BLaER1 treated with 17β-estradiol and CSF1 and Interleukin-3, amounts not matched to agents 10 nM and 100 nM (cell line): ENCODE data around the gene CSRNP2.

Experiments
- H3K27ac ChIP-seq, 11 experiments: shearing (Covaris generic); formaldehyde crosslinking; 2 replicates each; pipeline ENCODE4 v1.8.1; 2022
- H3K27me3 ChIP-seq, 11 experiments: shearing (Covaris generic); formaldehyde crosslinking; 2 replicates each; pipeline ENCODE4 v1.8.1; 2022
- H3K36me3 ChIP-seq, 11 experiments: shearing (Covaris generic); formaldehyde crosslinking; 2 replicates each; pipeline ENCODE4 v1.8.1; 2022
- H3K4me1 ChIP-seq, 10 experiments: shearing (Covaris generic); formaldehyde crosslinking; 2 replicates each; pipeline ENCODE4 v1.8.1; 2022
- H3K4me2 ChIP-seq, 11 experiments: shearing (Covaris generic); formaldehyde crosslinking; 2 replicates each; pipeline ENCODE4 v1.8.1; 2022
- H3K4me3 ChIP-seq, 10 experiments: shearing (Covaris generic); formaldehyde crosslinking; 2 replicates each; pipeline ENCODE4 v1.8.1; 2022
- H3K9ac ChIP-seq, 11 experiments: shearing (Covaris generic); formaldehyde crosslinking; 2 replicates each; pipeline ENCODE4 v1.8.1; 2022
- H3K9me3 ChIP-seq, 11 experiments: shearing (Covaris generic); formaldehyde crosslinking; replicated peaks in 1 of 11; 2 replicates each; pipeline ENCODE4 v1.8.1; 2022
- H4K20me1 ChIP-seq, 11 experiments: shearing (Covaris generic); formaldehyde crosslinking; 2 replicates each; pipeline ENCODE4 v1.8.1; 2022
- Cebpa-rat ChIP-seq, 11 experiments: shearing (Covaris generic); IDR thresholded peaks; 2 replicates each; pipeline ENCODE4 v1.8.1; 2022

CSRNP2 gene

DNA sequence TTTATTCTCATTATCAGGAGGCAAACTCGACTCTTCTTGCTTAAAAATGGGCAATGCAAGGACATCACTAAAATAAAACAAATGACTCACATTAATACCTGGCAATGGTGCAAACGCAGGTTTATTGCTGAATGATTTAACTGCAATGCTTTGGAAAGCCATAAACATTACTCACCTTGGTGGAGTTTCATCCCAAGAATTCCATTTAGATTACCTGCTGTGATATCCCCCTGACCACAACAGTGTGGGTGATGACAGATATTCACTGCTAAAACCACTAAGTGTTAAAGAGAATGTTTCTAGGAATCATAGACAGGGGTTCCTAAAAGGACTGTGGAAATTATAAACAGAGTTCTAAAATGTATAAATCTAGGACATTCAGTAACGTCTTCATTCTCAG, 35.3 kb upstream of the CSRNP2 start:
- Histone ChIP-seq H3K36me3 (no peaks in the 10 kb centered on the region), H3K4me2 (no peak overlapping the region), H3K9ac (no peak overlapping the region), H3K4me3 (no peak overlapping the region), H3K27ac (no peak overlapping the region), H3K4me1 (no peaks in the 10 kb centered on the region), H3K9me3 (no peaks in the 10 kb centered on the region), H3K27me3 (no peaks in the 10 kb centered on the region), H4K20me1 (no peaks in the 10 kb centered on the region)
- TF ChIP-seq Cebpa-rat (IDR thresholded peaks at IDR 0.05), result no peak

DNA sequence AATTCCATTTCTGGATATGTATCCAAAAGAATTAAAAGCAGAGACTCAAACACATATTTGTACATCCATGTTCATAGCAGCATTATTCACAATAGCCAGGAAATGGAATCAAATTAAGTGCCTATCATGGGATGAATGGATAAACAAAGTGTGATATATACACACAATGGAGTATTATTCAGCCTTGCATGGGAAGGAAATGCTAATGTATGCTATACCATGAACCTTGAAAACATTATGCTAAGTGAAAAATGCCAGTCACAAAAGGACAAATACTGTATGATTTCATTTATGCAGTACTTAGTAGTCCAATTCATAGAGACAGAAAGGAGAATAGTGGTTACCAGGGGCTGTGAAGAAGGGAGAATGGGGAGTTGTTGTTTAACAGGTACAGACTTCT, 32.1 kb upstream of the CSRNP2 start:
- no peaks in the 10 kb centered on the region for H3K9me3 ChIP-seq
- H3K4me3 ChIP-seq, result no peak overlapping the region
- no peaks in the 10 kb centered on the region for H3K4me1 ChIP-seq
- H3K27me3 ChIP-seq, result no peaks in the 10 kb centered on the region
- H4K20me1 ChIP-seq, result no peaks in the 10 kb centered on the region
- H3K9ac ChIP-seq, result no peak overlapping the region
- H3K36me3 ChIP-seq, result no peaks in the 10 kb centered on the region
- no peak for TF ChIP-seq Cebpa-rat (IDR thresholded peaks at IDR 0.05)
- H3K4me2 ChIP-seq, result no peak overlapping the region
- no peak overlapping the region for H3K27ac ChIP-seq

DNA sequence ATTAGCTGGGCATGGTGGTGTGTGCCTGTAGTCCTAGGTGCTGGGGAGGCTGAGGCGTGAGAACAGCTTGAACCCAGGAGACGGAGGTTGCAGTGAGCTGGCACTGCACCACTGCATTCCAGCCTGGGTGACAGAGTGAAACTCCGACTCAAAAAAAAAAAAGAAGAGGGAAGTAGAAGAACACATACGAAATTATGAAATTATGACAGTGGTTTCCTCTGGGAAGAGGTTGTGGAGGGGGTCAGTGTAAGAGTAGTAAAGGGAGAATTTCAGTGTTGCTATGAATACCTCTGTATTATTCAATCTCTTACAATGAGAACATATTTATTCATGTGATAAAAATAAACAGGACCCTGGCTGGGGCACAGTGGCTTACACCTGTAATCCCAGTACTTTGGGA, 24.7 kb upstream of the CSRNP2 start:
- no peak overlapping the region for H3K27ac ChIP-seq
- H3K9ac ChIP-seq, result no peak overlapping the region
- H3K4me2 ChIP-seq, result peak overlapping the region in 5 of 11 experiments; percentile 29 to 62 (median 53); a peak in 10 of 22 replicates
- no peaks in the 10 kb centered on the region for H3K36me3 ChIP-seq
- TF ChIP-seq Cebpa-rat (IDR thresholded peaks at IDR 0.05), result no peak
- peaks cover 7 to 32% (median 19%) of the 10 kb centered on the region in 10 experiments; a peak in 19 of 20 replicates for H3K4me1 ChIP-seq
- H3K9me3 ChIP-seq, result no peaks in the 10 kb centered on the region
- H3K4me3 ChIP-seq, result no peak overlapping the region
- no peaks in the 10 kb centered on the region for H3K27me3 ChIP-seq
- H4K20me1 ChIP-seq, result no peaks in the 10 kb centered on the region

DNA sequence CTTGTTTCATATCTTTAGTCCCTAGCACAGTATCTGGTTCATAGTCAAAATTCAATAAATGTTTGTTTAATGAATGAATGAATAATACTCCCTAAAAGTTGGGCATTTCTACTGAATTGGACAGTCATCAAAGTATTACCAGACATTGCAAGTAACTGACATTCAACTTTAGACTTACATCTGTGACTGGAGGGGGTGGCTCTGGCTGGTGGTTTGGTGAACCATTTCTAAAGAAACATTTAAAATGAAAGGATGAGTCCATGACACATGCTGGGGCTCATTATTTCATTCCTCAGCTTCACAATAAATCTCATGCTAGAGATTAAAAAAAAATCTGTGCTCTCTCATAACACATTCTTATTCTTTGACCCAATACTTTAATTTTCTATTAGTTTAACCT, 20.6 kb upstream of the CSRNP2 start:
- H4K20me1 ChIP-seq, result no peaks in the 10 kb centered on the region
- H3K4me1 ChIP-seq, result peaks cover 7 to 36% (median 16%) of the 10 kb centered on the region in 10 experiments; a peak in 19 of 20 replicates
- H3K27me3 ChIP-seq, result no peaks in the 10 kb centered on the region
- no peak overlapping the region for H3K9ac ChIP-seq
- H3K4me3 ChIP-seq, result no peak overlapping the region
- no peak overlapping the region for H3K4me2 ChIP-seq
- TF ChIP-seq Cebpa-rat (IDR thresholded peaks at IDR 0.05), result no peak
- no peak overlapping the region for H3K27ac ChIP-seq
- no peaks in the 10 kb centered on the region for H3K36me3 ChIP-seq
- no peaks in the 10 kb centered on the region for H3K9me3 ChIP-seq

DNA sequence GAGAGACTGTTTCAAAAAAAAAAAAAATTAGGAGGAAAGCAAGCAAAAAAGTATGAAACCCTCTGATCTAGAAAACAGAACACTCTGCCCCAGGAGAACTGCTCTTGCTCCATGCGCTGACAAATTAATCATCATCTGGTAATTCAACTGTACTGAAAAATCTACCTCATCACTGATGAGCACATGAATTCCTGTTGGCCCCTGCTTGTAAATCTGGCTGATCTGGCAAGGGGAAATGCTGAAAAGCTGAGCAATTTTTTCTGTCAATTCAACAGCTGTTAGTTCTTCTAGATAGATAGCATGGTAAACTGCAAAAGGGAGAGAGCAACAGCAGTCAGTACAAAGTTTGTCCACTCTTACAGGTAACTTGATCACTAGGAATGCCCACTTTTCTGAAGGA, 15.2 kb upstream of the CSRNP2 start:
- Histone ChIP-seq H3K4me2 (no peak overlapping the region), H3K27ac (no peak overlapping the region), H3K9ac (no peak overlapping the region), H3K4me1 (0 out of 20 replicates have a peak, but pooled peaks cover 0 to 6% (median 0%) of the 10 kb centered on the region in 10 experiments), H3K4me3 (no peak overlapping the region), H3K36me3 (no peaks in the 10 kb centered on the region), H4K20me1 (no peaks in the 10 kb centered on the region), H3K27me3 (no peaks in the 10 kb centered on the region), H3K9me3 (no peaks in the 10 kb centered on the region)
- no peak for TF ChIP-seq Cebpa-rat (IDR thresholded peaks at IDR 0.05)

DNA sequence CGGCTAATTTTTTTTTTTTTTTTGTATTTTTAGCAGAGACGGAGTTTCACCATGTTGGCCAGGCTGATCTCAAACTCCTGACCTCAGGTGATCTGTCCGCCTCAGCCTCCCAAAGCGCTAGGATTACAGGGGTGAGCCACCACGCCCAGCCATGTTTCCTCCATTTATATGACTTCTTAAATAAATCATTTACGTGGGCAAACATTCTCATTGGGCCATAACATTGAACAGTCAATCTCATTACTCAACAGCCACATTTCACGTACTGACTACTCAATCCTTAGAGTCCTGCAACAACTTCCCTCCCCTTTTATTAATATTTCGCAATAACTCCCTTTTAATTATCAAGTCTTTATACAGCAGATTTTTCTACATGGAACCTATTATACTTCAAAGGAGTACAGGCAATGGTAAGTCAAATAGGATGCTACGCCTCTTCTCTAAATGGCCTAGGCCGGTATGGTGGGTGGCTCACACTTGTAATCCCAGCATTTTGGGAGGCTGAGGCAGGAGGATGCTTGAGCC, 7.4 kb upstream of the CSRNP2 start:
- Histone ChIP-seq H4K20me1 (no peaks in the 10 kb centered on the region), H3K4me2 (no peak overlapping the region), H3K36me3 (no peaks in the 10 kb centered on the region), H3K4me3 (no peak overlapping the region), H3K4me1 (peaks cover 0 to 9% (median 2%) of the 10 kb centered on the region in 10 experiments; a peak in 9 of 20 replicates), H3K27ac (no peak overlapping the region), H3K27me3 (no peaks in the 10 kb centered on the region), H3K9ac (no peak overlapping the region), H3K9me3 (no peaks in the 10 kb centered on the region)
- peak in 8 of 11 experiments; percentile 18 to 89 (median 68); a peak in 12 of 22 replicates for TF ChIP-seq Cebpa-rat (IDR thresholded peaks at IDR 0.05)

DNA sequence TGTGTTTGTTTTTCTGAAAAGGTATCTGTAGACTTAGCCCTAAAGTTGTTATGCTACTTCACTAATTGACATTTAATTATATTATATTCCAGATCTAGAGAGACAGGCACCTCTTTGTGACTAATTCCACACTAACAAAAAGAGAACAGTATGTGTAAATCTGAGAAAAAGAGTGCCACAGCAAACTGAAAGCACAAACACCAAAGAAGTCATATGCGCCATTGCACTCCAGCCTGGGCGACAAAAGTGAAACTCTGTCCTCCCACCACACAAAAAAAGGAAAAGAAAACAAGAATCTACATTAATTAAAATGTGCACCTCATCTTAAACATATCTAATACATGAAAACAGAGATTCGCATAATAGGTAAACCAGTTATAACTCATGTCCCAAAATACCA, 4.4 kb upstream of the CSRNP2 start:
- no peak for TF ChIP-seq Cebpa-rat (IDR thresholded peaks at IDR 0.05)
- Histone ChIP-seq H3K27ac (no peak overlapping the region), H3K36me3 (no peaks in the 10 kb centered on the region), H3K9ac (no peak overlapping the region), H3K4me2 (no peak overlapping the region), H3K4me3 (no peak overlapping the region), H3K9me3 (no peaks in the 10 kb centered on the region), H4K20me1 (peaks cover 0 to 4% (median 0%) of the 10 kb centered on the region in 11 experiments; a peak in 7 of 22 replicates), H3K4me1 (peaks cover 0 to 21% (median 8%) of the 10 kb centered on the region in 10 experiments; a peak in 12 of 20 replicates), H3K27me3 (no peaks in the 10 kb centered on the region)

DNA sequence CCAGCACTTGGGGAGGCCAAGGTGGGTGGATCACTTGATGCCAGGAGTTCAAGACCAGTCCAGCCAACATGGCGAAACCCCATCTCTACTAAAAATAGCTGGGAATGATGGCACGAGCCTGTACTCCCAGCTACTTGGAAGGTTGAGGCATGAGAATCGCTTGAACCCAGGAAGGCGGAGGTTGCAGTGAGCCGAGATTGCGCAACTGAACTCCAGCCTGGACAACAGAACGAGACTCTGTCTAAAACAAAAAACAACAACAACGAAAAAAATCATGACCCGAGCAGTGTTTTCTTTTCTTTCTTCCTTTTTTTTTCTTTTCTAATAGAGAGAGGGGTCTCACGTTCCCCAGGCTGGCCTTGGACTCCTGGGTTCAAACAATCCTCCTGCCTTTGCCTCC, 3.5 kb upstream of the CSRNP2 start:
- no peak overlapping the region for H3K27ac ChIP-seq
- H3K9me3 ChIP-seq, result no peaks in the 10 kb centered on the region
- no peaks in the 10 kb centered on the region for H3K27me3 ChIP-seq
- H3K9ac ChIP-seq, result no peak overlapping the region
- no peak overlapping the region for H3K4me2 ChIP-seq
- H4K20me1 ChIP-seq, result peaks cover 0 to 13% (median 7%) of the 10 kb centered on the region in 11 experiments; a peak in 15 of 22 replicates
- peak in 9 of 11 experiments; percentile 13 to 87 (median 60); a peak in 10 of 22 replicates for TF ChIP-seq Cebpa-rat (IDR thresholded peaks at IDR 0.05)
- no peaks in the 10 kb centered on the region for H3K36me3 ChIP-seq
- peaks cover 6 to 28% (median 16%) of the 10 kb centered on the region in 10 experiments for H3K4me1 ChIP-seq
- H3K4me3 ChIP-seq, result no peak overlapping the region

DNA sequence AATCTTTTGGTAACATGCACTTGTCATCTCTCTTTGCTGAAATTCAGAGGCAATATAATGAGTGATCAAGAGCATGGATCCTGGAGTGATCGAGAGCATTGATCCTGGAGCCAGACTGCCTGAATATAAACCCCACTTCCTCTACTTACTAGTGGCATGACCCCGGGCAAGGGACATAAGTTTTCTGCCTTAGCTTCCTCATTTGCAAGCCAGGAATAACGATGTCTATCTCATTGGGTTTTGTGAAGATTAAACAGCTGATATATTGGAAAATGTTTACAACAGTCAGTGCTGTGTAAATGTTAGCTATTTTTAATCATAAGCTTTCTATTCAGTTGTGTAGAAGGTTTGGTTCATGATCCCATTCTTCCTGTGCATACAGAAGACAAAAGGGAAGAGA, 2.4 kb upstream of the CSRNP2 start:
- Histone ChIP-seq H4K20me1 (peaks cover 0 to 25% (median 18%) of the 10 kb centered on the region in 11 experiments; a peak in 16 of 22 replicates), H3K36me3 (peaks cover 0 to 5% (median 0%) of the 10 kb centered on the region in 11 experiments; a peak in 2 of 22 replicates), H3K4me2 (peak overlapping the region in 5 of 11 experiments; percentile 33 to 70 (median 61); a peak in 9 of 22 replicates), H3K4me3 (no peak overlapping the region), H3K9me3 (no peaks in the 10 kb centered on the region), H3K4me1 (peaks cover 12 to 36% (median 22%) of the 10 kb centered on the region in 10 experiments), H3K27me3 (no peaks in the 10 kb centered on the region), H3K27ac (no peak overlapping the region), H3K9ac (no peak overlapping the region)
- TF ChIP-seq Cebpa-rat (IDR thresholded peaks at IDR 0.05), result no peak
